SK-MEL-5 (cell line): ENCODE measurements around the gene FAM228A. TPM values are rescaled to one million over a fixed set of nuclear protein-coding genes. Genes with fewer than 3 reads are reported as not detected.

Experiments
- total RNA-seq: library from RNA; depleted of rRNA; stranded (reverse); fragments of >200 nt; shearing (Covaris generic); gene quantifications from 2 replicates; pipeline ENCODE4 v1.2.3, GENCODE V29; 2014; rRNA removed

FAM228A gene
- total RNA-seq, 1 experiment from 2014 or later, result not detected

Other genes starting within 250 kb of the FAM228A start
- 7.9 and 8.9 TPM in 2 replicates for gene ATAD2B, start 247.9 kb upstream of the FAM228A start, total RNA-seq
- gene UBXN2A, start 234.6 kb upstream of the FAM228A start, total RNA-seq, result 37.7 and 39.4 TPM in 2 replicates
- not detected in 2 replicates for gene MFSD2B, start 165.0 kb upstream of the FAM228A start, total RNA-seq
- gene WDCP, start 127.7 kb upstream of the FAM228A start, total RNA-seq, result 22.6 and 23.3 TPM in 2 replicates
- gene FKBP1B, start 125.3 kb upstream of the FAM228A start, total RNA-seq, result 10.0 and 11.7 TPM in 2 replicates
- gene SF3B6, start 98.7 kb upstream of the FAM228A start, total RNA-seq, result 471 and 487 TPM in 2 replicates
- gene TP53I3, start 90.2 kb upstream of the FAM228A start, total RNA-seq, result 16.6 and 20.9 TPM in 2 replicates
- 1.6 and 2.3 TPM in 2 replicates for gene PFN4, start 51.7 kb upstream of the FAM228A start, total RNA-seq
- 2.9 and 4.0 TPM in 2 replicates for gene FAM228B, start 51.6 kb upstream of the FAM228A start, total RNA-seq
- 29.7 and 39.5 TPM in 2 replicates for gene ITSN2, start 185.5 kb downstream of the FAM228A start, total RNA-seq